Gastroesophageal sphincter (tissue), 3 donors: ENCODE results near the gene NAIF1.

Source experiments
- EP300 ChIP-seq: sonication (generic); formaldehyde crosslinking; IDR thresholded peaks from one replicate; pipeline ENCODE4 v1.6.1; 2017; ENCODE audit warnings: antibody characterized with exemption, mild to moderate bottlenecking
- TF ChIP-seq, protein P1 (sequence below), 4 experiments: fragments of 200-600 bp in 2 of 4; fragments of 450-650 bp in 2 of 4; sonication (generic) in 1 of 4; IDR thresholded peaks; one replicate each; pipeline ENCODE4 v1.5.1; 2017 to 2019; ENCODE audit warnings: antibody characterized with exemption in 4 of 4, mild to moderate bottlenecking in 2 of 4, moderate library complexity in 2 of 4

DNA sequence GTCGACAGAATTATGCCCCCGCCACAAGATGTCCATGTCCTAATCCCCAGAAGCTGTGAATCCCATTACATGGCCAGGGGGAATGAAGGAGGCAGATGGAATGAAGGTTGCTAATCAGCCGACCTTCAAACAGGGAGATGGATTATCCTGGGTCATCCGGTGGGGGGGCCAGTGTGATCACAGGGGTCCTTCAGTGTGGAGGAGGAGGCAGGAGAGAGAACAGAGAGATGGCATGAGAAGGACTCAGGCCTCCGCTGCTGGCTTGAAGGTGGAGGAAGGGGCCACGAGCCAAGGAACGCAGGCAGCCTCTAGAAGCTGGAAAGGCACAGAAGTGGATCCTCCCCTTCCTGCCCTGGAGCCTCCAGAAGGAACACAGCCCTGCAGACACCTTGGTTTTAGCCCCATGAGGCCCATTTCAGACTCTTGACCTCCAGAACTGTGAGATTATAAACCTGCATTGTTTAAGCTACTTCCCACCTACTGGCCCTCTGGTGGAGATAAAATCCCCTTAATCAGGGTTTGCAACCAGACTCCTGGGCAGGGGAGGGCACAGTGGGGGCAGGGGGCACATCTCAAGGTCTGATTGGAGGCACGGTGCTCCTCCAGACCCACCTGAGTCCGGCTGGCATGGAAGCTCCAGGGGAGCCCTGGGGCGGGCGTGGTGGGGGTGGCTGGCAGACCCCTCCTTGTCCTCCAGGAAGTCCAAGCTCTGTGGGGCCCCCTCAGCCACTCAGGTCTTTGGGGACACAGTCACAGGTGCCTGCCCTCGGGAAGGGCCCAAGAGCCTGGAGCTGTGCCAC, 46.6 kb upstream of the NAIF1 start:
- TF ChIP-seq, protein P1, sequence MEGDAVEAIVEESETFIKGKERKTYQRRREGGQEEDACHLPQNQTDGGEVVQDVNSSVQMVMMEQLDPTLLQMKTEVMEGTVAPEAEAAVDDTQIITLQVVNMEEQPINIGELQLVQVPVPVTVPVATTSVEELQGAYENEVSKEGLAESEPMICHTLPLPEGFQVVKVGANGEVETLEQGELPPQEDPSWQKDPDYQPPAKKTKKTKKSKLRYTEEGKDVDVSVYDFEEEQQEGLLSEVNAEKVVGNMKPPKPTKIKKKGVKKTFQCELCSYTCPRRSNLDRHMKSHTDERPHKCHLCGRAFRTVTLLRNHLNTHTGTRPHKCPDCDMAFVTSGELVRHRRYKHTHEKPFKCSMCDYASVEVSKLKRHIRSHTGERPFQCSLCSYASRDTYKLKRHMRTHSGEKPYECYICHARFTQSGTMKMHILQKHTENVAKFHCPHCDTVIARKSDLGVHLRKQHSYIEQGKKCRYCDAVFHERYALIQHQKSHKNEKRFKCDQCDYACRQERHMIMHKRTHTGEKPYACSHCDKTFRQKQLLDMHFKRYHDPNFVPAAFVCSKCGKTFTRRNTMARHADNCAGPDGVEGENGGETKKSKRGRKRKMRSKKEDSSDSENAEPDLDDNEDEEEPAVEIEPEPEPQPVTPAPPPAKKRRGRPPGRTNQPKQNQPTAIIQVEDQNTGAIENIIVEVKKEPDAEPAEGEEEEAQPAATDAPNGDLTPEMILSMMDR (IDR thresholded peaks at IDR 0.05): no peak
- no peak for TF ChIP-seq EP300
